ENCODE measurements around the gene STX2. TPM values are rescaled to one million over a fixed set of nuclear protein-coding genes. Genes with fewer than 3 reads are reported as not detected.
"Not testable (repeated sequence)": the region's sequence is repeated elsewhere in the genome, so short reads cannot be mapped to it uniquely, and the experiment has no call there.

Gene STX2
- total RNA-seq, 4 donors from 2014 or later: 8.1 to 22.1 (median 9.7) TPM

- TF ChIP-seq EP300 (IDR thresholded peaks at IDR 0.05; ENCODE audit: low read depth): no peak
- peak; percentile 21 for TF ChIP-seq POLR2A (IDR thresholded peaks at IDR 0.05)
- peak; percentile 10 to 48 (median 18) for TF ChIP-seq POLR2AphosphoS5 (IDR thresholded peaks at IDR 0.05)
- H3K27ac ChIP-seq: peak within 1 kb of the TSS; percentile 92 to 97 (median 95)
- H3K36me3 ChIP-seq: peaks cover 0 to 29% (median 11%) of the 10 kb centered on the region in 4 donors
- H3K4me3 ChIP-seq: peak within 1 kb of the TSS; percentile 66 to 97 (median 94)
- H3K4me1 ChIP-seq: peaks cover 4 to 20% (median 19%) of the 10 kb centered on the region in 4 donors
- no peaks in the 10 kb centered on the region for H3K27me3 ChIP-seq
- intact Hi-C loops (cut with DNase I; ENCODE audit: low total_unique reads) (no loop called here), in situ Hi-C loops (cut with MboI; ENCODE audit: low pct_ligation_motif_present in 1 of 4, low pct_unique_long_range_greater_than_20kb in 1 of 4, low sequenced_read_pairs in 3 of 4) (no loop called here)
- WGBS, 2 donors (ENCODE audit: low coverage in 1 of 2): 16% methylated on average over 62 of the region's 118 CpGs; no CpG with 5 or more reads in 1 of the 2 donors
- peak; percentile 94 for DNase-seq
- H3K9me3 ChIP-seq: no peaks in the 10 kb centered on the region
Measured at GRCh38 chr12:130871286-130872178, 32.5 kb upstream of the STX2 start, which contains the start of gene RAN. TSS of gene RAN (plus strand) at chr12:130872066. CDS start at chr12:130872594, 528 bp downstream.

- WGBS, 2 donors (ENCODE audit: low coverage in 1 of 2): 69 to 76% methylated on average over 8 to 31 of the region's 31 CpGs
- intact Hi-C loops (cut with DNase I; ENCODE audit: low total_unique reads) (no loop called here), in situ Hi-C loops (cut with MboI; ENCODE audit: low pct_ligation_motif_present in 1 of 4, low pct_unique_long_range_greater_than_20kb in 1 of 4, low sequenced_read_pairs in 3 of 4) (no loop called here)
- Histone ChIP-seq H3K9me3 (no peaks in the 10 kb centered on the region), H3K27me3 (no peaks in the 10 kb centered on the region), H3K4me3 (peak overlapping the region in 3 of 4 donors; percentile 66 to 97 (median 95)), H3K27ac (peak overlapping the region; percentile 86 to 95 (median 90)), H3K36me3 (peaks cover 0 to 21% (median 6%) of the 10 kb centered on the region in 4 donors), H3K4me1 (peaks cover 4 to 20% (median 19%) of the 10 kb centered on the region in 4 donors)
- DNase-seq: peak; percentile 60
- no peak for TF ChIP-seq EP300 (IDR thresholded peaks at IDR 0.05; ENCODE audit: low read depth)
- TF ChIP-seq POLR2AphosphoS5 (IDR thresholded peaks at IDR 0.05): no peak
- TF ChIP-seq CTCF (IDR thresholded peaks at IDR 0.05): peak; percentile 29 to 40 (median 34)
- no peak for TF ChIP-seq POLR2A (IDR thresholded peaks at IDR 0.05)
Measured at GRCh38 chr12:130870442-130871285, 31.6 kb upstream of the STX2 start.

GRCh38 chr12:130868412-130868811, 29.4 kb upstream of the STX2 start:
- in situ Hi-C loops (cut with MboI; ENCODE audit: low pct_ligation_motif_present in 1 of 4, low pct_unique_long_range_greater_than_20kb in 1 of 4, low sequenced_read_pairs in 3 of 4) (no loop called here), intact Hi-C loops (cut with DNase I; ENCODE audit: low total_unique reads) (no loop called here)
- Histone ChIP-seq H3K27me3 (no peaks in the 10 kb centered on the region), H3K9me3 (no peaks in the 10 kb centered on the region), H3K27ac (no peak overlapping the region), H3K4me3 (no peak overlapping the region), H3K36me3 (no peaks in the 10 kb centered on the region), H3K4me1 (peaks cover 4 to 17% (median 14%) of the 10 kb centered on the region in 4 donors)
- DNase-seq: no peak
- WGBS, 2 donors (ENCODE audit: low coverage in 1 of 2): 64 to 79% methylated on average over 4 of the region's 4 CpGs
- TF ChIP-seq POLR2A (IDR thresholded peaks at IDR 0.05): no peak

- DNase-seq: no peak
- in situ Hi-C loops (cut with MboI; ENCODE audit: low pct_ligation_motif_present in 1 of 4, low pct_unique_long_range_greater_than_20kb in 1 of 4, low sequenced_read_pairs in 3 of 4): no loop called here
- WGBS, 2 donors (ENCODE audit: low coverage in 1 of 2): 50 to 80% methylated on average over 1 to 5 of the region's 5 CpGs
Measured at GRCh38 chr12:130863298-130863697, 24.2 kb upstream of the STX2 start.

GRCh38 chr12:130862771-130863170, 23.7 kb upstream of the STX2 start:
- H3K4me1 ChIP-seq; intact Hi-C loops (cut with DNase I; ENCODE audit: low total_unique reads); H3K27ac ChIP-seq; H3K4me3 ChIP-seq; H3K36me3 ChIP-seq; H3K27me3 ChIP-seq; H3K9me3 ChIP-seq; in situ Hi-C loops (cut with MboI; ENCODE audit: low pct_ligation_motif_present in 1 of 4, low pct_unique_long_range_greater_than_20kb in 1 of 4, low sequenced_read_pairs in 3 of 4); DNase-seq: not testable (repeated sequence)
- 91% methylated on average over 8 of the region's 8 CpGs; no CpG with 5 or more reads in 1 of the 2 donors for WGBS, 2 donors (ENCODE audit: low coverage in 1 of 2)

More at GRCh38 chr12:130863298-130863697, 24.2 kb upstream of the STX2 start:
- H3K27ac ChIP-seq: no peak overlapping the region
- H3K4me1 ChIP-seq: no peaks in the 10 kb centered on the region
- TF ChIP-seq CTCF (IDR thresholded peaks at IDR 0.05): no peak
- TF ChIP-seq EP300 (IDR thresholded peaks at IDR 0.05; ENCODE audit: low read depth): no peak
- TF ChIP-seq POLR2AphosphoS5 (IDR thresholded peaks at IDR 0.05): no peak
- no peaks in the 10 kb centered on the region for H3K27me3 ChIP-seq
- H3K36me3 ChIP-seq: no peaks in the 10 kb centered on the region
- no peak overlapping the region for H3K4me3 ChIP-seq
- intact Hi-C loops (cut with DNase I; ENCODE audit: low total_unique reads): no loop called here
- H3K9me3 ChIP-seq: no peaks in the 10 kb centered on the region
